AG10803 (cell line): ENCODE data around the gene PLAAT2.

Experiments used
- DNase-seq: peaks from one replicate; pipeline ENCODE4 v3.0.0; 2010; ENCODE audit warnings: low read depth
- H3K4me3 ChIP-seq: 2 replicates; pipeline ENCODE4 v1.5.1; 2011; ENCODE audit warnings: mild to moderate bottlenecking, low read length, control low read depth
- TF ChIP-seq, protein P1 (sequence below): conservative IDR thresholded peaks from 2 replicates; pipeline ENCODE4 v1.5.1; 2011; ENCODE audit warnings: mild to moderate bottlenecking, low read length, control low read depth, inconsistent platforms

The PLAAT2 gene

GRCh38 chr11:63520606-63521170 is 42.5 kb downstream of the PLAAT2 start:
- TF ChIP-seq, protein P1, sequence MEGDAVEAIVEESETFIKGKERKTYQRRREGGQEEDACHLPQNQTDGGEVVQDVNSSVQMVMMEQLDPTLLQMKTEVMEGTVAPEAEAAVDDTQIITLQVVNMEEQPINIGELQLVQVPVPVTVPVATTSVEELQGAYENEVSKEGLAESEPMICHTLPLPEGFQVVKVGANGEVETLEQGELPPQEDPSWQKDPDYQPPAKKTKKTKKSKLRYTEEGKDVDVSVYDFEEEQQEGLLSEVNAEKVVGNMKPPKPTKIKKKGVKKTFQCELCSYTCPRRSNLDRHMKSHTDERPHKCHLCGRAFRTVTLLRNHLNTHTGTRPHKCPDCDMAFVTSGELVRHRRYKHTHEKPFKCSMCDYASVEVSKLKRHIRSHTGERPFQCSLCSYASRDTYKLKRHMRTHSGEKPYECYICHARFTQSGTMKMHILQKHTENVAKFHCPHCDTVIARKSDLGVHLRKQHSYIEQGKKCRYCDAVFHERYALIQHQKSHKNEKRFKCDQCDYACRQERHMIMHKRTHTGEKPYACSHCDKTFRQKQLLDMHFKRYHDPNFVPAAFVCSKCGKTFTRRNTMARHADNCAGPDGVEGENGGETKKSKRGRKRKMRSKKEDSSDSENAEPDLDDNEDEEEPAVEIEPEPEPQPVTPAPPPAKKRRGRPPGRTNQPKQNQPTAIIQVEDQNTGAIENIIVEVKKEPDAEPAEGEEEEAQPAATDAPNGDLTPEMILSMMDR, result no peak
- no peak for DNase-seq
- no peak overlapping the region for H3K4me3 ChIP-seq

- no peak overlapping the region for H3K4me3 ChIP-seq
- peak; percentile 37 for DNase-seq
- TF ChIP-seq, protein P1, result no peak
Measured at GRCh38 chr11:63518548-63518947, 44.6 kb downstream of the PLAAT2 start.

DNA sequence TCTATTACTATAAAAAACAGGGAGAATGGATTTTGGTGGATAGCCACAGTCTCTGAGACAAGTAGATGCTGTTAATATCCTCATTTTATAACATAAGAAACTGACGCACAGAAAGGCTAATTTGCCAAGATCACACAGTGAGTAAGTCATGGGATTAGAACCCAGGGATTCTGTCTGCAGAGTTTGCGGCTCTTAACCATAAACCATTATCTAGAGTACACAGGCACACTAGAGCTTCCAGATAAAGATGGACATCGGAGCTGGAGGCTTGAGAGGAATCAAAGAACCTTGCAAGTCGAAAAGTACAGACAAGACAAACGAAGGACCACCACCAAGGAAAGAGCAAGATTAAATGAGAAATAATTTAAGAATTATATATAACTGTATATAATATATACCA is 46.0 kb downstream of the PLAAT2 start:
- no peak for DNase-seq
- TF ChIP-seq, protein P1, result no peak
- no peak overlapping the region for H3K4me3 ChIP-seq

- TF ChIP-seq, protein P1, result no peak
- no peak for DNase-seq
- H3K4me3 ChIP-seq, result no peak overlapping the region
Measured at GRCh38 chr11:63516109-63516508, 47.1 kb downstream of the PLAAT2 start.

GRCh38 chr11:63512816-63513215 is 50.4 kb downstream of the PLAAT2 start:
- no peak overlapping the region for H3K4me3 ChIP-seq
- TF ChIP-seq, protein P1, result no peak
- no peak for DNase-seq

DNA sequence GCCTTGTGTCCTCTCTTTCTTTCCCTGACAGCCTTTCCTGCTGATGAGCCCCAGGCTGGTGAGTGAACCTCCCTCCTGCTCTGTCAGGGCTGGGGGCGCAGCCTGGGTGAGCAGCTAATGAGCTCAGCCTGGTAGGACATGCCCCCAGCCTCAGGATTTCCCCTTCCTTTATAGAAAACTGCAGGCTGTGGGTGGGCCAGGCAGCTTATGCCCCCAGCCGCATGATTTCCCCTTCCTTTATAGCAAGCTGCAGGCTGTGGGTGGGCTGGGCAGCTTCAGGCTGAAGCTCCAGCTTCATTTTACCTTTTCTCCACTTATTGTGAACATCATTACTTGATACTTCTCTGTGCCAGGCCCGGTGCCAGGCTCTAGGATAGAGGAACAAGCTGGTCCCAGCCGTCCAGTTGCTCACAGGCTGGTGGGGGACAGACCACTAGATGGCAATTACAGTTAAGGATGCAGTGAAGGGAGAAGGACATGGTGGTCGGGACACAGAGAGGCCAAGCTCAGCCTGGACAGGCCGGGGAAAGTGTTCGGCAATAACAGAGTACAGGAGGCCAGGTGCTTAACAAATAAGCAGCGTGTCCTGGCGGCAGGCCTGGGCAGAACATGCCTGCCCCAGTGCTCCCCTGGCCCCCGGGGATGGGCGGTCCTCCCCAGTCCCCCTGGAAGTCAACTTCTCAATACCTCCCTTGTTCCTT is 52.0 kb downstream of the PLAAT2 start:
- H3K4me3 ChIP-seq, result no peak overlapping the region
- TF ChIP-seq, protein P1, result no peak
- no peak for DNase-seq
